ENCODE results near the gene IKBKE. TPM values are rescaled to one million over a fixed set of nuclear protein-coding genes. Genes with fewer than 3 reads are reported as not detected.

The IKBKE gene
- total RNA-seq, 1 donor from 2014 or later = 0.41 TPM

DNA sequence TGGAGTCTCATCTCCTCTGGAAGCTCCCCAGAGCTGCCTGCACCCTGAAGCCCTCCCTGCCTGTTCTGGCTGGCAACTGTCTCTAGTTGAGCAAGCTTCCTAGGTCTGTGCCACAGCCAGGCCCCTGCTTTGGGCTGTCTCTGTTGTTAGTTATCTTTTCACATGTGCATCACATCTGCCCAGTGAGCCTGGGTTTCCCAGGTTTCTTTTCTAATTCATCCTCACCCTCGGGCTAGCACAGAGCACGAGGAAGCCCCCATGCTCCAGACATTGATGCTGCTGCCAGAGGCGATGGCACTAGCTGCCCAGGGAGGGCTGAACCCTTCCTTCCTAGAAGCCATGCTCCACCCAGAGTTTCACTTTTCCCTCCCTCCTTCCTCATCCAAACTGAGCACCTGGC is 64.3 kb downstream of the IKBKE start:
- no peak for FAIRE-seq
- DNase-seq (ENCODE audit: low spot score in 2 of 2) = no peak

DNA sequence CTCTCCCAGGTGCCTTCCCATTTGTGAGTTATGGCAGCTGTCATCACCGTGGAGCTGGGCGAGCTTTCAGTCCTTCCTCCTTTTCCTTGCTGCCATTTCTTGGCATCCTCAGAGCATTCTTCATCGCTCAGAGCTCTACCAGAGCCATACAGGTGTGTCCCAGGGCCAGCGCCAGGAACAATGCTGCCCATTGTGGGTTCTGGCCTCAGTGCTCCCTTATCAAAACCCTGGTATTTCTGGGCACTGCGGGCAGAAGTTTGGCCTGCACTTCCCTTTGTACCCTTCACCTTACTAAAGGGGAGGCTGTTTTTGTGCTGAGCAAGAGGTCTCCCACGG is 65.5 kb downstream of the IKBKE start:
- FAIRE-seq (no peak), DNase-seq (ENCODE audit: low spot score in 2 of 2) (no peak)

DNA sequence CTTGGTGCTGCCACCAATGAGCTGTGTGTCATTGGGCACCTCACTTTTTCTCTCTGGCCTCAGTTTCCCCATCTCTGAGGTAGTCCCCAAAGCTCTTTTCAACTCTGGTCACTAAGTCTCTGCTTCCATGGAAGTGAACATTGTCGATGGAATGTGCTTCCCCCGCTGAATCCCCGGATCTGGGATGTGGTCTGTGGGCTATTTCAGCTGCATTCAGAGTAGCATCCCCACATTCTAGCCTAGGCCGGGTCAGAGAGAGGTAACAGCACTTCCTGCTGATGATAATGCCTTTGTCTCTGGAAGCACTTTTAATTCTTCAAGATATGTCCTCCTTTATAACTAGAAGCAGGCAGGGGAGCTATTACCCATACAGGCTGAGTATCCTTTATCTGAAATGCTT is 66.9 kb downstream of the IKBKE start:
- DNase-seq (ENCODE audit: low spot score in 2 of 2) = no peak
- FAIRE-seq = no peak

DNA sequence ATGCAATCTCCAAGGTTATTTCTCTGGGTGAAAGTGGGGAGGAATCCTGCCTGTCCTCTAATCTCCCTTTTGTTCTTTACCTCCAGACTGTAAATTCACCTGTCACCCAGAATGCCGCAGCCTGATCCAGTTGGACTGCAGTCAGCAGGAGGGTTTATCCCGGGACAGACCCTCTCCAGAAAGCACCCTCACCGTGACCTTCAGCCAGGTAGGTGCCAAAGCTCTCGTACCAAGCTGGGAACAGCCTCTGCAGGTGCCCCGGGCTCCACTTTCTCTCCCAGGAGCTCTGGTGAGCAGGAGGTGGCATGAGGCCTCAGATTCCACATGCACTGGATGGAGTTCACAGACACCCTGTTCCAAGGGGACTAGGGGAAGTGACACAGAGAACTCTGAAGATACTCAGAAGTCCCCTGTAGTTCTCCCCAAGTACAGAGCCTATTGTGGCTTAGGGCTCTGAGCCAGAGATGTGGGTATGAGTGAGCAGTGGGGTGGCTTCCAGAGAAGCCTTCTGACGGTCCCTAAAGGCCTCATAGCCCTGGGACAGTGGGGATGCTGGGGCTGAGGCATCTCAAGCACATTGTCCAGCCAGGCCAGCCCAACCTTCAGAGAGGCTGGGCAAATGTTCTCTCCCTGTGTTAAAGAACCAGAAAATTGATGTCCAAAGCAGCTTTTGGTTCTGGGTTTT is 68.0 kb downstream of the IKBKE start:
- DNase-seq (ENCODE audit: low spot score in 2 of 2) = no peak
- no peak for FAIRE-seq

DNA sequence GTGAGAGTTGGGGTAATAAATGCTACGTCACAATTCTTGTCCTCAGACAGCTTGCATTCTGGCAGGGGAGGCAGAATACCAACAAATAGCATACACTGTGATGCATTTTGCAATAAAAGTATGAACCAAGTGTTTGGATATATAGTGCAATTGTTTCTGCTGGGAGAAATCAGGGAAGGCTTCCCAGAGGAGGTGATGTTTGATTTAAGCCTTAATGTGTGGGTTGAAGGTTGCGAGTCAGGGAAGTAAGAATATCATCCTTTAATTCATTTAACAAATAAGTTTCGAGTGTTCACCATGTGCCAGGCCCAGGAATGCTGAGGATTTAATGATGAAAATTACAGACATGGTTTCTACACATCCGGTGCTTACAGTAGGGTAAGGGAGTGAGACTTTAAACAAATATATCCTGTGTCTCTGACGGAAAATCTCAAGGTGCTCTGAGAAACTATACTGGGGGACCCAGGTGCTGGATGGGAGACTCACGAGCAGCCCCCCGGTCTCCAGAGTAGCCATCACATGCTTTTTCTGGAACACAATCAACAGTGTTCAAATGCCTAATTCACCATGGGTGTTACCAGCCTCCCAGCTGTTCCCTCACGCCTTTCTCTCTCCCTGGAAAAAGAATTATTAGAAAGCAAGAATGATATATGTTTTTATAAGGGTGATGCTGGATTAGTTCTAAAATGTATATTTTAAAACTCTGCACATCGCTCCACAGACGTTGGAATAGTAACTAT is 68.8 kb downstream of the IKBKE start:
- FAIRE-seq (no peak), DNase-seq (ENCODE audit: low spot score in 2 of 2) (no peak)

DNA sequence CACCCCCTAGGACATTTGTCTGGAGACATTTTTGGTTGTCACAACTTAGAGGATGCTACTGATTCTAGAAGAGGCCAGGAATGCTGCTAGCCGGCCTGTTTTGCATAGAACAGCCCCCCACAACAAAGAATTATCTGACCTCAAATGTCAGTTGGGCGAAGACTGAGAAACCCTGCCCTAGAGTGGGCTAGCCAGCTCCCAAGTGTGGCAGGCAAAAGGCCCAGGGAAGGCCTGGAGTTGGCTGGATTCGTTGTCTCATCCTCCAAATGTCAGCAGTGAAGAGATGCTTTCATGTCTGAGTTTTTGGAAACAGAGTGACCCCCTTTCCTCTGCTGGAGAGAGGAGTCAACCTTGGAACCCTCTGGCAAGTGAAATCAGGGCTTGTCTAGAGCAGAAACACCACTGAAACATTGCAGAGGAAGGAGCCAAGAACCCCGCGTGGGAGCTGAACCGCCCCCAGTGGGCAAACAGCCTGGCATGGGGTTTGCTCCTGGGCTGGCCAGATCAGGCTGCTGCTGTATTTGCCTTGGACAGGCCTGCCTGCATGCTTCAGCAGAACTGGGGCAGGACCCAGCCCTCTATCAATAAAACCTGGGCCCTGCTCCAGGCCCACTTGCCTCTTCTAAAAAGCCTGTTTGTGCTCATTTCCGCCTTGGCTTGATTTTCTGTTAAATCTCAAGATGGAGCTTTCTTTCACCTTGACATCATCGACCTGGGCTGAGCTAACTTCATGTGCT is 69.9 kb downstream of the IKBKE start:
- peak in 1 of 2 donors; percentile 49 for DNase-seq (ENCODE audit: low spot score in 2 of 2)
- no peak for FAIRE-seq

DNA sequence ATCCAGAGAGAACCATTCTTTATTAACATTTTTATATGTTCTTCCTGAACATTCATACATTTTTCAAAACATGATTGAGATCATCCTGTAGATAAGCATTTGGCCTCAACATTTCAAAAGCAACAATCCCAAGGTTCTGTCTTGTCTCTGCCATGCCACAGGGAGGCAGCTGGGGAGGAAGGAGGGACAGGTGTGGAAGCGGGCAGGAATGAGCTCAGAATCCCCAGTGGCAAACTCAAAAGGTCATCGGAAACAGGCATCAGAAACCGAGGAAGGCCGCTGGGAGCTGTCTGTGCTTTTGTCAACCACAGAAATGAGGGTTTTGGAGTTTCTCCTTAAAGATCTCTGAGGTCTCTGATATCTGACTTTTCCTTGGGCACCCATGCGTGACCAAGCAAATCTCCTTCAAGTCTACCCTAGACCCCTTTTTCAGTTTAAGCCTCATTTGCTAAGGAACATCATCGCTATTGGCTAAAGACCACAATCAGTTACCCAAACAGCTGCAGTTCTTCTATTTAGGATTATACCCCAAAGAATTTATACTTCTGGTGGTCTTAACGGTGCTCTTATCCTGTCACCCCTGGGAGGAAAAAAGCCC is 71.1 kb downstream of the IKBKE start:
- no peak for DNase-seq (ENCODE audit: low spot score in 2 of 2)
- no peak for FAIRE-seq

DNA sequence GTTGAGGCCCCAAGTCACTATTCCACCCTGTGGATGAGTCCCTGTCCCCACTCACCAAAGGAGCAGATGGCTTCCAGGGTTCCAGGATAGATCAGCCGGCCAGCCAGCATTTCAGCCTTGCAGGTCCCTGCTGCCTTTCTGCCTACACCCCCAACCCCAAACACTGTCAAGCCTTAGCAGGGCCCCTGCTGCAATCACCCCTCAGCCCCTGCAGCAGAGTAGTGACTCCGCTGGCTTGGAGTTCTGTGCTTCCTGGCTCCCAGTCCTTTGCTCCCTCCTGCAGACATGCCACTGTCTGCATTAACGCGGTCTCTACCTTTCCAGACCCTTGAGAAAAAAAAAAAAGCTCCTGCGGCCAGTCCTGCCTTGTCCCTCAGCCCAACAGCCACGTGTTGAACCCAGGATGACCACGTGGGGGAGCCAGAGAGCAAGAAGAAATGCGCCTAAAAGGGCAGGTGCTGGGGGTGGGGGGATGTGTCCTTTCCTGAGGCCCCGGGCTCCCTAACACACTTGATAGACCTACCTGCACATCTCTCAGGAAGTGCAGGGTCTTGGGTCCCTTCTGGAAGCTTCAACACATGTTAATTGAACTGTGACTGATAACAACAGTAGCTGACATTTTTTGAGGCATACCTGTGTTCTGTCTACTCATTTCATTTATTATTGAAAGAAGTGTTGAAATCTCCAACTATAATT is 74.4 kb downstream of the IKBKE start:
- DNase-seq (ENCODE audit: low spot score in 2 of 2) (peak in 1 of 2 donors; percentile 65), FAIRE-seq (no peak)

DNA sequence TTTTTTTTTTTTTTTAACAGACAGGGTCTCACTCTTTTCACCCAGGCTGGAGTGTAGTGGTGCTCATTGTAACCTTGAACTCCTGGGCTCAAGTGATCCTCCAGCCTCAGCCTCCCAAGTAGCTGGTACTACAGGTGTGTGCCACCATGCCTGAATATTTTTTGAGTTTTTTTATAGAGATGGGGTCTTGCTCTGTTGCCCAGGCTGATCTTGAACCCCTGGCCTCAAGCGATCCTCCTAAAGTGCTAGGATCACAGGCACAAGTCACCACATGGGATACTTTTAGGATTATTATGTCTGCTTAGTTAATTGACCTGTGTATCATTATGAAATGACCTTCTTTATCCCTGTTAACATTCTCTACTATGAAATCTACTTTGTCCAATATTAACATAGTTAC is 75.1 kb downstream of the IKBKE start:
- FAIRE-seq (no peak), DNase-seq (ENCODE audit: low spot score in 2 of 2) (no peak)

Small RNAs within 50 kb of the gene (small RNA-seq; reads per million reads assigned to genes)
- not detected for gene MIR6769B

Other genes starting within 250 kb of the IKBKE start
- gene RASSF5, start 37.1 kb downstream of the IKBKE start, total RNA-seq = 0.82 TPM
- 13.9 TPM for gene EIF2D, start 142.0 kb downstream of the IKBKE start, total RNA-seq
- 14.7 TPM for gene DYRK3, start 165.1 kb downstream of the IKBKE start, total RNA-seq
- gene MAPKAPK2, start 214.4 kb downstream of the IKBKE start, total RNA-seq = 7.3 TPM